GM12892 (cell line): ENCODE data around the gene C2orf92.

Source experiments
- POLR2A ChIP-seq: IDR thresholded peaks from 2 replicates; pipeline ENCODE4 v1.6.1; 2011; ENCODE audit warnings: low read depth, low read length, control low read depth
- POLR2AphosphoS5 ChIP-seq: IDR thresholded peaks from 2 replicates; pipeline ENCODE4 v1.6.1; 2011; ENCODE audit warnings: low read depth, low read length, control low read depth

- TF ChIP-seq POLR2A = no peak
- TF ChIP-seq POLR2AphosphoS5 = no peak
Observed at GRCh38 chr2:97698530-97698929, 29.0 kb downstream of the C2orf92 start.
